Psoas muscle (tissue), 8 donors: ENCODE data around the gene ANAPC2. TPM values are rescaled to one million over a fixed set of nuclear protein-coding genes. Genes with fewer than 3 reads are reported as not detected.

Experiments used
- ATAC-seq, 4 donors: fragments of 200-7000 bp; cut with Tn5 transposase; one replicate each; pipeline ENCODE4 v1.9.1; 2020; ENCODE audit warnings: moderate library complexity in 3 of 4, mild to moderate bottlenecking in 2 of 4
- DNase-seq, 2 donors: peaks; one replicate each; pipeline ENCODE4 v3.0.0-alpha.2; 2020
- H3K27ac ChIP-seq: fragments of 200-600 bp; one replicate; pipeline ENCODE4 v1.8.0; 2022
- H3K27me3 ChIP-seq, 3 donors: fragments of 200-600 bp in 1 of 3; one replicate each; pipeline versions ENCODE4 v1.6.1 to v1.8.0; 2013 to 2022; ENCODE audit warnings: low read length in 2 of 3, mild to moderate bottlenecking in 2 of 3, moderate library complexity in 1 of 3; ENCODE audit not compliant: insufficient read depth in 3 of 3
- H3K36me3 ChIP-seq, 2 donors: fragments of 200-600 bp in 1 of 2; one replicate each; pipeline versions ENCODE4 v1.6.1 to v1.8.0; 2013 to 2022; ENCODE audit warnings: low read depth in 1 of 2, mild to moderate bottlenecking in 1 of 2, moderate library complexity in 1 of 2; ENCODE audit not compliant: insufficient read depth in 1 of 2
- H3K4me1 ChIP-seq: fragments of 200-600 bp; one replicate; pipeline ENCODE4 v1.8.0; 2022
- H3K4me3 ChIP-seq: fragments of 200-600 bp; one replicate; pipeline ENCODE4 v1.8.0; 2022; ENCODE audit warnings: mild to moderate bottlenecking
- H3K9me3 ChIP-seq: fragments of 200-600 bp; one replicate; pipeline ENCODE4 v1.8.0; 2022
- WGBS, 3 donors: extraction: QIAGEN DNeasy Blood & Tissue Kit; methylation state at CpG; one replicate each; pipeline versions ENCODE4 v1.1.6 to v1.1.7; 2013; 5-methylcytosine and 5-hydroxymethylcytosine counted together
- intact Hi-C, 2 donors: fragments of 100-400 bp; cut with DNase I; formaldehyde crosslinking; loops; one replicate each; pipeline versions ENCODE4 v1.11.0 to v1.14.2; 2022
- polyA plus RNA-seq, 3 donors: library from polyadenylated mRNA; stranded (reverse); fragments of 200-250 nt; gene quantifications; one replicate each; pipeline ENCODE4 v1.2.3, GENCODE V29; 2013
- total RNA-seq, 4 donors: library from RNA; stranded (reverse); fragmentation: NEBNext Ultra II Directional in 2 of 4; extraction: Animal tissue kit (Norgen Biotek cat#: 25700) in 2 of 4; gene quantifications; one replicate each; pipeline versions ENCODE4 v1.2.1 to v1.2.4, GENCODE V29; 2021 to 2023
- TF ChIP-seq, protein P1 (sequence below): fragments of 200-600 bp; IDR thresholded peaks from one replicate; pipeline ENCODE4 v1.8.0; 2022; ENCODE audit warnings: antibody characterized with exemption
- donor health status: healthy with polysubstance abuse.
- donor health status: DM: no; HTN: no; CAD: no; lungs with moderate emphysema.
- donor health status: Bipolar disorder and iron deficiency.
- donor health status: healthy.
- donor health status: DM: yes; HTN: yes; CAD: no.
- donor health status: DM: no; HTN: no; CAD: no.
- donor health status: DM: no; HTN: no; CAD: no.
- donor health status: DM: yes; HTN: yes; CAD: no.

The ANAPC2 gene
- total and polyA plus RNA-seq, 7 donors = 13.0 to 32.1 (median 22.6) TPM

DNA sequence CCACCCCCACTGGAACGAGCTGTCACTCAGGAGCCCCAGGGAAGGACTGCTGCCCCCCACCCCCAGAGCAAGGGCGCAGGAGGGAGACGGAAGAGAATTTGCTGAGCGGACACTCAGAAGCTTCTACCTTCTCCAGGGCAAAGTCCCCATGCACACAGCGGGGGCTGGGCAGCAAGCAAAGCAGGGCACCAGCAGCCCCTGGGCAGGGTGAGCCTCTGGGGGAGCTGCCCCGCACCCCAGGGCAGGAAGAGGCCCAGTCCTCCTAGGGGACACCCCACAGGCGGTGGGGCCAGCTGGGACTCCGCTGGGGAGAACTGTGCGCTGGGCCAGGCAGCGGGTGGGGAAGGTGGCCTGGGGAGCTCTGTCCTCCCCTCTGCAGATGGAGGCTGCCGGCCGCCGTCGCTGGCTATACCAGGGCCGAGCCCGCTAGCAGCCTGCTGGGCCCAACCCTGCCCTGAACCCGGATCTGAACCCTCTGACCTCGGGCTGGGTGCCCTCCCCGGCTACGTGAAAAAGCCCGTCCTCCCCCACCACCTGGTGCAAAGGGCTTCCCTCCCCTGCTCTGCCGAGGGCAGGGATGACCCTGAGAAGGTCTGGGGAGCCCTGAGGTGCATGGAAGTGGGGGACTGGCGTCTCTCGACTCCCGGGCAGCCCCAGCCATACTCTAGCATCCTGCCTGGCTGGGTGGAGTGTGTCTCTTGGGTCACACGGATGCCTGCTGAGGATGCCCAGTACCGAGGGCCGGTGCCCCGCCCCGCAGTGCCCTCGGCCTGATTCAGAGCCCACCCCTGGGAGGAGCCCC, 41.7 kb upstream of the ANAPC2 start:
- Histone ChIP-seq H3K27ac (no peak overlapping the region), H3K9me3 (no peaks in the 10 kb centered on the region), H3K4me3 (no peak overlapping the region), H3K36me3 (no peaks in the 10 kb centered on the region), H3K27me3 (peaks cover 0 to 32% (median 15%) of the 10 kb centered on the region in 3 donors), H3K4me1 (no peaks in the 10 kb centered on the region)
- intact Hi-C loops = loop anchor here in 1 of 2 donors (5.0 kb wide), 1 partner anchor 43 kb away; the partner anchor contains the start of genes ANAPC2 and SSNA1
- TF ChIP-seq, protein P1, sequence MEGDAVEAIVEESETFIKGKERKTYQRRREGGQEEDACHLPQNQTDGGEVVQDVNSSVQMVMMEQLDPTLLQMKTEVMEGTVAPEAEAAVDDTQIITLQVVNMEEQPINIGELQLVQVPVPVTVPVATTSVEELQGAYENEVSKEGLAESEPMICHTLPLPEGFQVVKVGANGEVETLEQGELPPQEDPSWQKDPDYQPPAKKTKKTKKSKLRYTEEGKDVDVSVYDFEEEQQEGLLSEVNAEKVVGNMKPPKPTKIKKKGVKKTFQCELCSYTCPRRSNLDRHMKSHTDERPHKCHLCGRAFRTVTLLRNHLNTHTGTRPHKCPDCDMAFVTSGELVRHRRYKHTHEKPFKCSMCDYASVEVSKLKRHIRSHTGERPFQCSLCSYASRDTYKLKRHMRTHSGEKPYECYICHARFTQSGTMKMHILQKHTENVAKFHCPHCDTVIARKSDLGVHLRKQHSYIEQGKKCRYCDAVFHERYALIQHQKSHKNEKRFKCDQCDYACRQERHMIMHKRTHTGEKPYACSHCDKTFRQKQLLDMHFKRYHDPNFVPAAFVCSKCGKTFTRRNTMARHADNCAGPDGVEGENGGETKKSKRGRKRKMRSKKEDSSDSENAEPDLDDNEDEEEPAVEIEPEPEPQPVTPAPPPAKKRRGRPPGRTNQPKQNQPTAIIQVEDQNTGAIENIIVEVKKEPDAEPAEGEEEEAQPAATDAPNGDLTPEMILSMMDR = no peak
- no peak for ATAC-seq
- no peak for DNase-seq
- WGBS, 3 donors = 50 to 52% (median 52%) methylated on average over 25 to 31 of the region's 31 CpGs

DNA sequence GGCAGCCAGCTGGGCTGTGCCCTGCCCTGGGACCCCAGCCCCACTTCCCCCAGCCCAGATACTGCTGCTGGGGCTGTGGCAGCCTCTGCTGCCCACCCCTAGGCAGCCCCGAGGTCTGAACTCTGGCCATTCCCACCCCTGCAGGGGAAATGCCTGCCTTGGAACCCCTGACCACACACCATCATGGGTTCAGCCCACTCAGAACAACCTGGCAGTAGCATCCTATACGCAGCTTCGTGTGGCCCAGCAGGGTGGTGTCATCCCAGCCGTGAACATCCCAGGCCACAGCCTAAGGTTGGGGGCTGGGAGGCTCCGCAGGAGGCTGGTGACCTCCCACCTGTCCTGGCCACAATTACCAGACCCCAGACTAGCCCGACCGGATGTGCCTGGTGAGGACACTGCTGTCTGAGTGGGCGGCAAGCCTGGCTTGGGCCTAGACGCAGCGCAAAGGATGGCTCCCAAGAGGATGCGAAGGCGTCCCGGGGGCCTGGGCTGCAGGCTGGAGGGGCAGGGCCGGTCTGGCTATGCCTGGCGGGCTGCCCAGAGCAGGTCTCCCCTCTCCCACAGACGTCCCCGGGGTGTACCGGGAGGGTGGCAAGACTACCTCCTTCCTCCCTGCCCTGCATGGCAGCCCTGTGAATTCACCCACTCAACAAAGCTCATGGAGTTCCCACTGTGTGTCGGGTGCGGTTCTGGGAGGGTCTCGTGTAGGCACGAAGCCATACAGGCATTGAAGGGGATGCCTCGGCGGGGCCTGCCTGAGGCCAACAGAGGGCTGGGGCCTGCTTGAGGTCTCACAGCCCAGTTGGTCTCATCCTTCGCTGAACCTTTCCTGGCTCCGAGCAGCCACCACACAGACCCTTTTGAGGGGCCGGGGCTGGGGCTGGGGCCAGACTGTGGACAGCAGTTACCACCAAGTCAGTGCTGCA, 40.9 kb upstream of the ANAPC2 start:
- Histone ChIP-seq H3K9me3 (no peaks in the 10 kb centered on the region), H3K4me3 (no peak overlapping the region), H3K27ac (no peak overlapping the region), H3K36me3 (no peaks in the 10 kb centered on the region), H3K27me3 (peaks cover 0 to 32% (median 8%) of the 10 kb centered on the region in 3 donors), H3K4me1 (peaks cover under 1% of the 10 kb centered on the region)
- intact Hi-C loops = loop anchor here in 1 of 2 donors (5.0 kb wide), 1 partner anchor 42 kb away; the partner anchor contains the start of genes ANAPC2 and SSNA1
- ATAC-seq (no peak), DNase-seq (no peak)
- TF ChIP-seq, protein P1 = no peak
- WGBS, 3 donors = 55 to 60% (median 57%) methylated on average over 26 to 27 of the region's 27 CpGs

DNA sequence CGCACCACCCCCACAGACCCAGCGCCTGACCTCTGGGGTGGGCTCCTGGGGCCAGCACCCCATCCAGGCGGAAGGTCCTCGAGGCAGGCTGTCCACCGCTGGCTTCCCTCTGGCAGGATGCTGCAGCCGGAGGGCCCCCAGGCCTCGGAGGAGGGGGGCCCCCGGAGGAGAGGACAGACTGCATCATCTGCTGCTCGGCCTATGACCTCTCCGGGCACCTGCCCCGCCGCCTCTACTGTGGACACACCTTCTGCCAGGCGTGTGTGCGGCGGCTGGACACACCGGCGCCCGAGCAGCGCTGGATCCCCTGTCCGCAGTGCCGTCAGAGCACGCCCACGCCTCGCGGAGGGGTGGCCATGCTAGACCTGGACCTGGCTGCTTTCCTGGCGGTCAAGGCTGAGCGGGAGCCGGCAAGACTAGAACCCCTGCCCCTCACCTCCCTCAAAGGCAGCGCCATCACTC, 40.2 kb upstream of the ANAPC2 start:
- H3K27me3 ChIP-seq = peaks cover 0 to 32% (median 7%) of the 10 kb centered on the region in 3 donors
- 60 to 64% (median 61%) methylated on average over 18 to 29 of the region's 29 CpGs for WGBS, 3 donors
- intact Hi-C loops = loop anchor here in 1 of 2 donors (5.0 kb wide), 1 partner anchor 41 kb away; the partner anchor contains the start of genes ANAPC2 and SSNA1

DNA sequence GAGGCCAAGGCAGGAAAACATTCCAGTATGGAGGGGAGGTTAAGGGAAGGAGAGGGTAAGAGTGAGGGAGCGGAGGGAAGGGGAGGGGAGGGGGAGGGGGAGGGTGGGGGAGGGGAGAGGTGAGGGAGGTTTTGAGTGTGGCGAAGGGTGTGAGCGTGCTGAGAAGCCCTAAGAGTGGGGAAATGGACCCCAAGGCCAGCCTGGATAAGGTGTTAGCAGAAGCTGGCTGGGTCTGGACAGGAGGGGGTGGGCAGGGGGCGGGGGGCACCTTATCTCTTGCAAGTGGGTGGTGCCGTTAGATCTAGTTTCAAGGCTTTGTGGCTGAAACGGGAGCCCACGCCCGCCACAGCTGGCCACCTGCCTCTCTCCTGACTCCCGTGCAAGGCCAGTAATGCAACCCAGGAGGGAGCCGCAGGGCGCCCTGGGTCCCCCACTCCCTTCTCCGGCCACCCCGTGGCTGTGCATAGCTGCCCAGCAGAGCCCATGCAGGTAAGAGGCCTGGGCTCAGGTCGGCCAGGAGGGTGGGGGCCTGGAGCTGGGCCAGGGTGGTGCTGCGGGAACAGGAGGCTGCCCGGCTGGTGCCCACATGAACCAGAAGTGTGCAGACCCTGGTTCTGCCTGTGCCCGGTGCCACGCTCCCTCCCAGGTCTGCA, 39.6 kb upstream of the ANAPC2 start:
- WGBS, 3 donors = 28 to 36% (median 34%) methylated on average over 12 to 18 of the region's 18 CpGs
- DNase-seq (no peak), ATAC-seq (no peak)
- no peaks in the 10 kb centered on the region for H3K36me3 ChIP-seq
- peaks cover 5% of the 10 kb centered on the region for H3K4me1 ChIP-seq
- intact Hi-C loops = loop anchor here (2.0 to 5.0 kb wide), 3 partner anchors 41 to 109 kb away; partner anchors contain the start of genes ANAPC2 (in 1 of the 2) and SSNA1 (in 1 of the 2)
- peaks cover 0 to 32% (median 7%) of the 10 kb centered on the region in 3 donors for H3K27me3 ChIP-seq
- no peaks in the 10 kb centered on the region for H3K9me3 ChIP-seq
- TF ChIP-seq, protein P1 = no peak
- H3K4me3 ChIP-seq = no peak overlapping the region
- H3K27ac ChIP-seq = no peak overlapping the region

More for the DNA sequence above, 40.2 kb upstream of the ANAPC2 start:
- TF ChIP-seq, protein P1 = no peak
- H3K36me3 ChIP-seq = no peaks in the 10 kb centered on the region
- H3K4me3 ChIP-seq = no peak overlapping the region
- no peak for DNase-seq
- no peak overlapping the region for H3K27ac ChIP-seq
- no peak for ATAC-seq
- H3K4me1 ChIP-seq = peaks cover 4% of the 10 kb centered on the region
- no peaks in the 10 kb centered on the region for H3K9me3 ChIP-seq
